GM18951 (cell line): ENCODE data around the gene UBQLNL.

Experiments
- POLR2A ChIP-seq: IDR thresholded peaks from 4 replicates; pipeline ENCODE4 v1.6.1; 2011; ENCODE audit warnings: mild to moderate bottlenecking; ENCODE audit not compliant: insufficient read length, insufficient read depth; ENCODE audit errors: extremely low read depth
- in situ Hi-C: fragments of 300-500 bp; cut with MboI; formaldehyde crosslinking; loops from one replicate; pipeline ENCODE4 v1.12.0; 2022; ENCODE audit warnings: low sequenced_read_pairs, mixed read lengths, inconsistent platforms; ENCODE audit not compliant: unreplicated experiment

UBQLNL gene

DNA sequence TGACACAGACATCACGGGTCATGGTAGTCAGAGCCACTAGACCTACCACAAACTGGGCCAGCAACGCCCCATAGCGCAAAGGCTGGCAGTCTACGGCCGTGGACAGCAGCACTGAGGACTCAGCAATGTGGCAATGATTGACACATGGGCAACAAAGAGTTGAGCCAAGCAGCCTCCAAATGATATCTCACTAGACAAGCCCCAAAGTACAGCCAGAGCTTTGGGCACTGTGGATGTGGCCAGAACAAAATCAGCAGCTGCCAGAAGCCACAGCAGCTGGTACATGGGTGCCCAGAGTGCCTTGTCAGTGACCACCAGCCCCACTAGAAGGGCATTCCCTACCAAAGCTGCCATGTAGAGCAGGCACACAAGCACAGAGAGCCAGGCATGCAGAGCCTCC, 11.2 kb upstream of the UBQLNL start:
- in situ Hi-C loops, result no loop called here
- TF ChIP-seq POLR2A, result no peak

DNA sequence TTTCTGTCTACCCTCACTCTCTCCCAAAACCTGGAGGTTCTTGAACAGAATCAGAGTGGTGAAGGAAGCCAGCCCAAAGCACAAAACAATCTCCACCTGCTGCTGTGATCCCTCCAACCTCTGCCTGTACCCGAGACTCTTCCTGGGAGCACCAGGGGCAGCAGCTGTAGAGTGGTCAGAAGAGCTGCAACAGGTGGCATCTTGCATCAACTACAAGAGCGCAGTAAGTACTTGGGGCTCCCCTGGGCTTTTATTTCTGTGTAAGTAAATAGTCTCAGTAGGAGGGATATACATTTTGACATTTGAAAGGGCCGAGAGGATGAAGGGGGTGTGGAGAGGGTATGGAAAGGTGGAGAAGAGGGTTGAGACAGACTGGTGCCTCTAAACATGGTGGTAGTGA, 8.3 kb upstream of the UBQLNL start:
- TF ChIP-seq POLR2A, result no peak
- in situ Hi-C loops, result no loop called here

DNA sequence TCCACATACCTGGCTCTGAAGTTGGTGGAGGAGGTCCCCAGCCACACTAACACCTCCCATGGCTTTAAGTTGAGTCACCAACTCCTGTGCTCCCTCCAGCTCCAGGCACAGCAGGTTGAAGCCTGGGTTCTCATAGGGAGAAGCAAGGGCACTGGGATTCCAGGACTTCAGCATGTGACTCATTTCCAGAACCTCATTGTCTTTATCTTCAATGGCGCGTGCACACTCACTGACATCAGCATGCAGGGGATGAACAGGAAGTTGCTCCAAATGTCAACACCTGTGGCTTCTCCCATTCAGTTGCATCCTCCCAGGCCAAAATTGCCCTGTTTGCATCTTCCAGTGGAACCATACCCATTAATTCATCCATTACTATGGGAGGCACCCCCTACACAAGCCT, 5.8 kb upstream of the UBQLNL start:
- in situ Hi-C loops, result no loop called here
- TF ChIP-seq POLR2A, result no peak

DNA sequence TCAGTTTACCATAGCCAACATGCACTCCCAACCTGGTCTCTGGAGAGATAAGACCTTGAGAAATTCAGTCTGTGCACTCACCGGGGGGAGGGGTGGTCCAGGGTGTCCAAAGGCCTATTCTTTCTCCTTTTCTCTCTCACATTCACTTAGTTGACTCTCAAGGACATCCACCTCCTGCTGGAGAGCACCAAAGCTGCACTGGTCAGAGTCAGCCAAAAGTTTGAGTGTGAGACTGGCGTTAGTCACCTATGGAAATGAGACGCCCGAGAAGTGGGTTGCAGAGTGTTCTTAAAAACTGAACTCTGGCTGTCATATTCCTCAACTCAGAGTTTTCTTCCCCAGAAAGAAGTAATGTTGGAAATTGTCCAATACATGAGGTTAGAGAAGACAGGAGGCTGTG, 5.0 kb upstream of the UBQLNL start:
- no peak for TF ChIP-seq POLR2A
- in situ Hi-C loops, result no loop called here

DNA sequence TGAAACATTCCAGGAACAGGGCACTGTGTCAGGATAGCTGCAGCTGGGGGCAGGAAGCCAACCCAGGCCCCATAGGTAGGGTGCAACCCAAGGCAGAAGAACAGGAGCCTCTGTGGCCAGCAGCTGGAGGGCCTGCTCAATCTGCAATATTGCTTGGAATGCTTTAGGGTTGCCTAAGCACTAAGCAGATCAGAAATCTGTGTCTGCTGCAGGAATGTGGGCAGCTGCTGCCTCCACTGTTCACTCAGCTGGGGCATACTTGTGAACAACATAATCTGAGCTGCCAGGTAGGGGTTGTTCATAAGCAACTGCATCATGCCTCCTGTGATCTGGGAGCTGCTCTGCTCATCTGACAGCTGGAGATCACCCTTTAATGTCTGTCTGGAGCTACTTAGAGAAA, 1.7 kb downstream of the UBQLNL start:
- no peak for TF ChIP-seq POLR2A
- in situ Hi-C loops, result no loop called here

DNA sequence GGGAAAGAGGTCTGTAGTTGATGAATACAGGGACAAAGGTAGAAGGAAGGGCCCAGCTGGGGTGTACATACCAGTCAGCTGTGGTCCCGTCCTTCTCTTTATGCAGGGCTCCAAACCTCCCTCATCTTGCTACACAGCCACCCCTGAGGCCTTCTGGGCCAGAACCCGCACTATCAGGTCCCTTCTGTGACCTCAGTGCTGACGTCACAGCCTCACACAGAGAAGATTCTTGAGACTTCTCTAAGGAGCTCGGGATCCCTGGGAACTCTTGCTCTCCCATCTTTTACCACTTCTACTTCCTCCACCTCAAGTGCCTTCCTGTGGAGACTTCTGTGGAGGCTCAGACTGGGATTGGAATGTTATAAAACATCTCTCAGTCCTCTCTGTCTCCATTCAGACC, 6.7 kb downstream of the UBQLNL start, which contains the start of gene UBQLN3:
UBQLN3 (minus strand) TSS at position 155 of the 400 bp plus-strand sequence. CDS start 399 bp downstream, outside the sequence.
- TF ChIP-seq POLR2A, result no peak
- in situ Hi-C loops, result no loop called here

DNA sequence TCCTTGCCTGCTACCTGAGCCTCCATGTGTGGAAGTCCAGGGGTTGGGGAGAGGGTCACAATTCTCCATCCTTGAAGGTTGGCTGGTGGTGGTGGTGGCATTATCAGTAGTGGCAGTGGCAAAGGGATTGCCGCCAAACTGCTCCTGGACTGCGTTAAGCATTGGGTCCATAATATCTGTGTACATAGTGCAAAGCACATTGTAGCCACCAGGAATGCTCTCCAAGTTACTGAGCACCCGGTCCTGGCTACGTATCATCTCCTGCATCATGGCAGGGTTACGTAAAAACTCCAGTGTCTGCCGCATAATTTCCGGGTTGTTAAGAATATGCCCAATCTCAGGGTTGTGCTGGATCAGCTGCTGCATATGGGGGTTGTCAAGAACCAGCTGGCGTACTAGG, 7.9 kb downstream of the UBQLNL start:
- in situ Hi-C loops, result no loop called here
- TF ChIP-seq POLR2A, result no peak

DNA sequence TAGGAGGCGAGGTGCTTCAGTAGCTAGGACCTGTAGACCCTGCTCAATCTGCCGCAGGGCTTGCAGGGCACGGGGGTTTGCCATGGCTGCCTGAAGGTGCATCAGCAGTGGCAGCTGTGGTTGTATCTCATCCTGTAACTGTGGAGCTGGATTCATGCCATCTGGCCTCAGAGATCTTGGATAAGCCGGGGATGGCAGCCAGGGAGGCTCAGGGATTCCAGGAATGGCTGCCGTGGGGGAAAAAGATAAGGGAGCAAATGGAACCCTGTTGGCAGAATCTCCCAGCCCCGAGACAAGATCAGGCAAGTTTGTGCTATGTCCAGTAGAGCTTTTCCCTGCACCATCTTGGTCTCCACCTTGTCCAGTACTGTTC, 8.6 kb downstream of the UBQLNL start:
- in situ Hi-C loops, result no loop called here
- no peak for TF ChIP-seq POLR2A

DNA sequence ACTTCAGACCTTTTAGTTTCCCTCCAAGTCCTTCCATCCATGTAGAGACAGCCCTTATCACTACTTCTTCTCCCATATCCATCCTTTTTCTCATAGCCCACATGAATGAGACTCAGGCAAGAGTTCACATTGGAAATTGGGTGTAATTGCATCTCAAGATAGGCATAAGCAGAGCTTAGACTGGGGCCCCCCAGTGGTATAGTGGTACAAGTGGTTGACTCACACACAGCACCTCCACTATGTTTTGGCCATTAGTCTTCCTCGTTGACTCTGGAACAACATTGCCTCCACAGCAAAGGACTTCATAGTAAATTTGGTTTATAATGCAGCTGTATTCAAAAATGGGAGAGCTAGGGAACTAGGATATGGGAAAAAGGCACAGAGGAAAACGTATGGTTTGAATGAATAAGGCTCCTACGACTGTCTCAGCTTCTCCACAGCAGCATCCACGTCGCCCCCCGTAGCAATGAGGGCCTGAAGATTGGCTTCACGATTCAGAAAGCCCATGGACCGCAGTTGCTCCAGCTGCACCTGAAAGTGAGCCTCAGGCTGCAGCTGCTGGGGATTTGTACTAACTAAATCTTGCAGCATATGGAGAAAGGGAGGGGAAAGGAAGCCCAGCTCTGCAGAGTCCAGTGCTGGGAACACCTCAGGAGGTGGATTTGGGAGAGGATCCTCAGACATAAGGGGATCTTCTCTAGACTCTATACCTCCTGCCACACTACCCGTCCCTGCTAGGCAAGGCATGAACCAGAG, 9.1 kb downstream of the UBQLNL start:
- TF ChIP-seq POLR2A, result no peak
- in situ Hi-C loops, result no loop called here

DNA sequence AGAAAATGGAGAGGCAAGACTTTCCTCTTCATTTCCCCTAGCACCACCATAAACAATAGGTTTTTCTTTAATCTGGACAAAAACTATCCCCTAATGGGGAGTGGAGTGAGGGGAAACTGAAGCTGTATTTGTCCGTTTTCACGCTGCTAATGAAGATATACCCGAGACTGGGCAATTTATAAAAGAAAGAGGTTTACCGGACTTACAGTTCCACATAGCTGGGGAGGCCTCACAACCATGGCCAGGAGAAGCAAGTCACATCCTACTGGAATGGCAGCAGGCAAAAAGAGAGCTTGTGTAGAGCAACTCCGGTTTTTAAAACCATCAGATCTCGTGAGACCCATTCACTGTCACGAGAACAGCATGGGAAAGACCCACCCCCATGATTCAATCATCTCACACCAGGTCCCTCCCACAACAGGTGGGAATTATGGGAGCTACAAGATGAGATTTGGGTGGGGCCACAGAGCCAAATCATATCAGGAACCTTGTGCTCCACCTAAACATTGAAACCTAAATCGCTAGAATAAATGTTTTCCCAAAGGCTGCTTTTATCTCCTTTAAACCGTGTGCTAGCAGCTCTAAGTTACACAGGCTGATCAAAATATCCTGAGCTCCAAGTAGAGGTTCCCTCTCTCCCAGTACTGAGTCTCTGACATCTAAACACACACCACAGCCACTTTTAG, 11.0 kb downstream of the UBQLNL start:
- TF ChIP-seq POLR2A, result no peak
- in situ Hi-C loops, result no loop called here

DNA sequence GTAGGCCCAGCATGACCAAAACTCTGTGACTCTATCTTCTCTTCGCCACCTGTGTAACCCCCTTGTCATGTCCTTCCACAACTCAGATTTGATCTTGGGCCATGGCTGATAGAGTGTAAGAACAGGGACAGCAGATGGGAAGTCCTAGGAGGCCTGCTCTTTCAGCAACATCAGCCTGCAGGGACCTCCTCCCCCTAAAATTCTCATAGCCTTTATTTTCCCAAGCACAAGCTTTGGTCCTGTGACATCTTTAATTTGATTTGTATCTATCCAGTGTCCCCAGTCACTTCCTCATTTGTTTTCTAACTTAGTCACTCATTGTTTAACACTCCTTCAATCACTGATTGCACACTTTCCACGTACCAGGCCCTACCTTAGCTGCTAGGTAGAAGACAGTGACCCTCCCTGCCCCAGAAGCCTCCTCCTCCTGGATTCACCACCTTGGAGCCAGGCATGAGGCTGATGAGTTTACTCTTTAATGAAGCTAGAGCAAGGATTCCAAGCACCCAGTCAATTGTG, 12.0 kb downstream of the UBQLNL start:
- in situ Hi-C loops, result no loop called here
- no peak for TF ChIP-seq POLR2A

DNA sequence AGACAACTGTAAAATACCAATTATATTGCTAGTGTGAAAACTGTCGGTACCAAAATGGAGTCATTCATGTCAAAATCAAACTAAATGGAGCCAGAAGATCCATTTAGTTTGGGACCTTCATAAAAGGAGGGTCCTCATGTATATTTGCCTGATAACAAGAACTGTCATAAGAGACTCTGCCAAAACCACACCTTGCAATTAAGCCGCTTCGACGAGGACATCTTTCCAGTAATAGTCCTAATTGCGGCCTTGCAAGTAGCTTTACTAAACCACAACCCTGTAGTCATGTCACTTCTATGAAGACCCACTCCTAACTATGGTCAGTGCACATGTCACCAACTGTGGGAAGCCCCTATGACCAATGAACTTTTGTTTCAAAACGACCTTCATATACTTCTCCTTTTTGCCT, 16.1 kb downstream of the UBQLNL start:
- in situ Hi-C loops, result no loop called here
- TF ChIP-seq POLR2A, result no peak

DNA sequence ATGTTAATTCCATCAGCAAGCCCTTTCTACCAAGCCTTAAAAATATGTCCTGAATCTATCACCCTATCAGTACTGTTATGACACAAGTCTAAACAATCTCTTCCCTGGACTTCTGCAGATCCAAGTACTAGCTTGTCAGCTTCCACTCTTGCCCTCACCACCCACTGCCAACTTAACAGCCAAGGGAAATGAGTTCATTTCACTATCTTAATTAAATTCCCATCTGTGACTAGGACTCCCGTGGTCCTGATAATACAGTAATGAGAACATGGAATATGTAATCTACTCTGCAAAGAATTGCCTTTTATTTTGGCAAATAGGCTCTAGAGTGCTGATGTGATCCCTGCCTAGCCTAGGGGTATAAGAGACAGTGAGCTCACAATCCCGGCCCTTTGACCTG, 16.8 kb downstream of the UBQLNL start:
- in situ Hi-C loops, result no loop called here
- no peak for TF ChIP-seq POLR2A

DNA sequence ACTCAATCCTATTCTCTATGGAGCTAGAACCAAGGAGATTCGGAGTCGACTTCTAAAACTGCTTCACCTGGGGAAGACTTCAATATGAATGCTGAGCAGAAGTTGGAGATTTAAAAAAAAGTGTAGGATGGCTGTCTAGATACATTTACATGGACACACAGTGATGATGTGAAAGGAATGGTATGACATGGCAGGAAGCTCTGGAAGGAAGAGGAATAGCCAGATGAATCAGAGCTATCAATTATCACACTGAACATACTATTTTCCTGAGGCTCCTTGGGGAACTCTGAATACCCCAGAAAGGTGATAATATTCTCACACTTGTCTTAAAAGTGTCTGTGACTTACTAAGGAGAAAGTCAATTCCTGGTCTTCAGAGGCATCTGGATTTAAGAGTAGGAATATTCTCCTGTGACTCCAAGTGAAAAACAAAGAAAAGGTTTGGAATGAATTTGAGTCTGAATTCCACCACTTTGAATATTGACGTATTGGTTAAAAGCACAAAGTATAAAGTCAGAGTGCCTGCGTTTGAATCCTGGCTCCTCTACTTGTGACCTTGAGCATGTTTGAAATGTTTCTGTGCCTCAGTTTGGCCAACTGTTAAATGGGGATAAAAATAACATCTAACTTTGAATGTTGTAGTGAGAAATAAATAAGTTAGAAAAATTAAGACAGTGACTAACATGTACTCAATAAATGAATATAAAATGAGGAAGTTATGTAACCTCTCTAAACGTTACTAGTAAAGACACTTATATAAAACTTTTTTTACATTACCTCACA, 26.7 kb downstream of the UBQLNL start:
- no peak for TF ChIP-seq POLR2A
- in situ Hi-C loops, result no loop called here
